HepG2 (cell line): Measurements from ENCODE around the gene HBG1. TPM values are rescaled to one million over a fixed set of nuclear protein-coding genes. Genes with fewer than 3 reads are reported as not detected.

ENCODE experiments used
- ARHGAP35 ChIP-seq: sonication (generic); formaldehyde crosslinking; IDR thresholded peaks from 2 replicates; pipeline ENCODE4 v1.9.0; 2022; ENCODE audit warnings: mild to moderate bottlenecking, inconsistent platforms, moderate library complexity, missing genetic modification reagents, borderline replicate concordance
- CHCHD3 ChIP-seq: sonication (generic); formaldehyde crosslinking; IDR thresholded peaks from 2 replicates; pipeline ENCODE4 v1.8.0; 2022; ENCODE audit warnings: mild to moderate bottlenecking, missing genetic modification reagents, moderate library complexity
- FOSL2 ChIP-seq: sonication (generic); formaldehyde crosslinking; IDR thresholded peaks from 2 replicates; pipeline ENCODE4 v1.4.0; 2020; ENCODE audit warnings: missing genetic modification reagents
- HNRNPLL ChIP-seq: fragments of 200-400 bp; formaldehyde crosslinking; IDR thresholded peaks from 2 replicates; pipeline ENCODE4 v1.6.1; 2017; ENCODE audit warnings: mild to moderate bottlenecking, low read depth, low read length; ENCODE audit not compliant: poor library complexity, severe bottlenecking
- ISX ChIP-seq: sonication (generic); formaldehyde crosslinking; conservative IDR thresholded peaks from 2 replicates; pipeline ENCODE4 v1.5.0; 2020; ENCODE audit warnings: missing genetic modification reagents
- KDM4B ChIP-seq: sonication (generic); formaldehyde crosslinking; IDR thresholded peaks from 2 replicates; pipeline ENCODE4 v1.4.0; 2020; ENCODE audit warnings: missing genetic modification reagents
- RBFOX2 ChIP-seq: fragments of 200-400 bp; formaldehyde crosslinking; IDR thresholded peaks from 2 replicates; pipeline ENCODE4 v1.6.1; 2017; ENCODE audit warnings: low read depth, mild to moderate bottlenecking, low read length
- THYN1 ChIP-seq: sonication (generic); formaldehyde crosslinking; IDR thresholded peaks from 2 replicates; pipeline ENCODE4 v1.8.1; 2023; ENCODE audit warnings: low read depth, mild to moderate bottlenecking, moderate library complexity, missing genetic modification reagents, borderline replicate concordance
- ZNF282 ChIP-seq: fragments of 450-650 bp; IDR thresholded peaks from 2 replicates; pipeline ENCODE4 v1.6.1; 2018; ENCODE audit not compliant: partially characterized antibody
- ZNF598 ChIP-seq: sonication (generic); formaldehyde crosslinking; IDR thresholded peaks from 2 replicates; pipeline ENCODE4 v1.5.1; 2020; ENCODE audit warnings: mild to moderate bottlenecking, missing genetic modification reagents, borderline replicate concordance
- ZNF614 ChIP-seq: IDR thresholded peaks from 2 replicates; pipeline ENCODE4 v1.6.1; 2018; ENCODE audit warnings: missing biosample characterization, missing genetic modification reagents, inconsistent platforms, borderline replicate concordance
- ZNF629 ChIP-seq: sonication (generic); formaldehyde crosslinking; conservative IDR thresholded peaks from 2 replicates; pipeline ENCODE4 v1.5.0; 2020; ENCODE audit warnings: missing genetic modification reagents
- polyA plus RNA-seq, 8 experiments: library from polyadenylated mRNA; depleted of rRNA in 3 of 8; stranded (reverse) in 7 of 8; unstranded in 1 of 8; fragments of >200 nt; fragmentation: Illumina TruSeq in 4 of 8; extraction: Trizol in 4 of 8; gene quantifications; 2 replicates each; pipeline versions ENCODE4 v1.2.1 to v1.2.3, GENCODE V29; 2011 to 2016; ENCODE audit warnings: low read depth in 4 of 8, missing spikeins in 1 of 8, mixed read lengths in 1 of 8; ENCODE audit not compliant: insufficient read depth in 1 of 8
- total RNA-seq, 5 experiments: library from RNA; depleted of rRNA; stranded (reverse); fragments of >200 nt; fragmentation: Illumina TruSeq; extraction: Trizol; gene quantifications; 2 replicates each; pipeline ENCODE4 v1.2.3, GENCODE V29; 2016; ENCODE audit warnings: low read depth in 1 of 5
- TF ChIP-seq, protein P1 (sequence below): IDR thresholded peaks from 2 replicates; pipeline ENCODE4 v1.6.1; 2016
- TF ChIP-seq, protein P2 (sequence below): sonication (generic); formaldehyde crosslinking; conservative IDR thresholded peaks from 2 replicates; pipeline ENCODE4 v1.8.0; 2022; ENCODE audit warnings: missing genetic modification reagents
- TF ChIP-seq, protein P3 (sequence below): IDR thresholded peaks from 2 replicates; pipeline ENCODE4 v1.6.1; 2012; ENCODE audit warnings: low read depth, low read length, improper control_type of control experiment
- TF ChIP-seq, protein P4 (sequence below): sonication (generic); formaldehyde crosslinking; IDR thresholded peaks from 2 replicates; pipeline ENCODE4 v1.5.1; 2020; ENCODE audit warnings: missing genetic modification reagents, mild to moderate bottlenecking, borderline replicate concordance

The HBG1 gene
- total and polyA plus RNA-seq, 2 of the 13 experiments (the other 11 are each of a cell fraction or from before 2014, with no cell fraction given): not detected

DNA sequence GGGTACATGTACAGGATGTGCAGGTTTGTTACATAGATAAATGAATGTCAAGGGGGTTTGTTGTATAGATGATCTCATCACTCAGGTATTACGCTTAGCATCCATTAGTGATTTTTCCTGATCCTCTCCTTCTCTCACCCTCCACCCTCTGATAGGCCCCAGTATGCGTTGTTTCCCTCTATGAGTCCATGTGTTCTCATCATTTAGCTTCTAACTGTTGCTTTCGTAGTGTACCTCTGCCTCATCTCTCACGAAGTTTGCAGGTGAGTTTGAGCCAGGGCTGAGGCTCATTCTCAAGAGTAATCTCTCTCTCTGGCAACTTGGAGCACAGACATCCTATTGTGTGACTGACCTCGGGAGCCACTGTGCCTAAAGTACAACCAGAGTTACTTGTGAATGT lies 24.7 kb upstream of the HBG1 start (continued):
- TF ChIP-seq RBFOX2: no peak
- no peak for TF ChIP-seq HNRNPLL
- TF ChIP-seq ZNF598: no peak
- TF ChIP-seq ZNF282: no peak
- no peak for TF ChIP-seq FOSL2 (CRISPR knock-in tag)
- TF ChIP-seq, protein P1, sequence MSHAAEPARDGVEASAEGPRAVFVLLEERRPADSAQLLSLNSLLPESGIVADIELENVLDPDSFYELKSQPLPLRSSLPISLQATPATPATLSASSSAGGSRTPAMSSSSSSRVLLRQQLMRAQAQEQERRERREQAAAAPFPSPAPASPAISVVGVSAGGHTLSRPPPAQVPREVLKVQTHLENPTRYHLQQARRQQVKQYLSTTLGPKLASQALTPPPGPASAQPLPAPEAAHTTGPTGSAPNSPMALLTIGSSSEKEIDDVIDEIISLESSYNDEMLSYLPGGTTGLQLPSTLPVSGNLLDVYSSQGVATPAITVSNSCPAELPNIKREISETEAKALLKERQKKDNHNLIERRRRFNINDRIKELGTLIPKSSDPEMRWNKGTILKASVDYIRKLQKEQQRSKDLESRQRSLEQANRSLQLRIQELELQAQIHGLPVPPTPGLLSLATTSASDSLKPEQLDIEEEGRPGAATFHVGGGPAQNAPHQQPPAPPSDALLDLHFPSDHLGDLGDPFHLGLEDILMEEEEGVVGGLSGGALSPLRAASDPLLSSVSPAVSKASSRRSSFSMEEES: no peak
- TF ChIP-seq ZNF614 (CRISPR knock-in tag): no peak
- TF ChIP-seq, protein P2, sequence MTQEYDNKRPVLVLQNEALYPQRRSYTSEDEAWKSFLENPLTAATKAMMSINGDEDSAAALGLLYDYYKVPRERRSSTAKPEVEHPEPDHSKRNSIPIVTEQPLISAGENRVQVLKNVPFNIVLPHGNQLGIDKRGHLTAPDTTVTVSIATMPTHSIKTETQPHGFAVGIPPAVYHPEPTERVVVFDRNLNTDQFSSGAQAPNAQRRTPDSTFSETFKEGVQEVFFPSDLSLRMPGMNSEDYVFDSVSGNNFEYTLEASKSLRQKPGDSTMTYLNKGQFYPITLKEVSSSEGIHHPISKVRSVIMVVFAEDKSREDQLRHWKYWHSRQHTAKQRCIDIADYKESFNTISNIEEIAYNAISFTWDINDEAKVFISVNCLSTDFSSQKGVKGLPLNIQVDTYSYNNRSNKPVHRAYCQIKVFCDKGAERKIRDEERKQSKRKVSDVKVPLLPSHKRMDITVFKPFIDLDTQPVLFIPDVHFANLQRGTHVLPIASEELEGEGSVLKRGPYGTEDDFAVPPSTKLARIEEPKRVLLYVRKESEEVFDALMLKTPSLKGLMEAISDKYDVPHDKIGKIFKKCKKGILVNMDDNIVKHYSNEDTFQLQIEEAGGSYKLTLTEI (CRISPR knock-in tag): no peak
- TF ChIP-seq, protein P3, sequence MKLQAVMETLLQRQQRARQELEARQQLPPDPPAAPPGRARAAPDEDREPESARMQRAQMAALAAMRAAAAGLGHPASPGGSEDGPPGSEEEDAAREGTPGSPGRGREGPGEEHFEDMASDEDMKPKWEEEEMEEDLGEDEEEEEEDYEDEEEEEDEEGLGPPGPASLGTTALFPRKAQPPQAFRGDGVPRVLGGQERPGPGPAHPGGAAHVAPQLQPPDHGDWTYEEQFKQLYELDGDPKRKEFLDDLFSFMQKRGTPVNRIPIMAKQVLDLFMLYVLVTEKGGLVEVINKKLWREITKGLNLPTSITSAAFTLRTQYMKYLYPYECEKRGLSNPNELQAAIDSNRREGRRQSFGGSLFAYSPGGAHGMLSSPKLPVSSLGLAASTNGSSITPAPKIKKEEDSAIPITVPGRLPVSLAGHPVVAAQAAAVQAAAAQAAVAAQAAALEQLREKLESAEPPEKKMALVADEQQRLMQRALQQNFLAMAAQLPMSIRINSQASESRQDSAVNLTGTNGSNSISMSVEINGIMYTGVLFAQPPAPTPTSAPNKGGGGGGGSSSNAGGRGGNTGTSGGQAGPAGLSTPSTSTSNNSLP: no peak
- no peak for TF ChIP-seq ISX
- no peak for TF ChIP-seq CHCHD3 (CRISPR knock-in tag)
- TF ChIP-seq THYN1 (CRISPR knock-in tag): no peak
- TF ChIP-seq KDM4B: no peak
- TF ChIP-seq, protein P4, sequence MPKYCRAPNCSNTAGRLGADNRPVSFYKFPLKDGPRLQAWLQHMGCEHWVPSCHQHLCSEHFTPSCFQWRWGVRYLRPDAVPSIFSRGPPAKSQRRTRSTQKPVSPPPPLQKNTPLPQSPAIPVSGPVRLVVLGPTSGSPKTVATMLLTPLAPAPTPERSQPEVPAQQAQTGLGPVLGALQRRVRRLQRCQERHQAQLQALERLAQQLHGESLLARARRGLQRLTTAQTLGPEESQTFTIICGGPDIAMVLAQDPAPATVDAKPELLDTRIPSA (CRISPR knock-in tag): no peak
- no peak for TF ChIP-seq ZNF629 (CRISPR knock-in tag)
- no peak for TF ChIP-seq ARHGAP35 (CRISPR knock-in tag)
